HG03175 (cell line): ENCODE measurements around the gene RSPO4.

Experiments used
- ATAC-seq: cut with Tn5 transposase; IDR thresholded peaks from one replicate; pipeline ENCODE4 v1.9.1; 2021; ENCODE audit warnings: mild to moderate bottlenecking, moderate library complexity; ENCODE audit not compliant: unreplicated experiment

Gene RSPO4

GRCh38 chr20:911882-912600 lies 90.1 kb downstream of the RSPO4 start:
- no peak for ATAC-seq

DNA sequence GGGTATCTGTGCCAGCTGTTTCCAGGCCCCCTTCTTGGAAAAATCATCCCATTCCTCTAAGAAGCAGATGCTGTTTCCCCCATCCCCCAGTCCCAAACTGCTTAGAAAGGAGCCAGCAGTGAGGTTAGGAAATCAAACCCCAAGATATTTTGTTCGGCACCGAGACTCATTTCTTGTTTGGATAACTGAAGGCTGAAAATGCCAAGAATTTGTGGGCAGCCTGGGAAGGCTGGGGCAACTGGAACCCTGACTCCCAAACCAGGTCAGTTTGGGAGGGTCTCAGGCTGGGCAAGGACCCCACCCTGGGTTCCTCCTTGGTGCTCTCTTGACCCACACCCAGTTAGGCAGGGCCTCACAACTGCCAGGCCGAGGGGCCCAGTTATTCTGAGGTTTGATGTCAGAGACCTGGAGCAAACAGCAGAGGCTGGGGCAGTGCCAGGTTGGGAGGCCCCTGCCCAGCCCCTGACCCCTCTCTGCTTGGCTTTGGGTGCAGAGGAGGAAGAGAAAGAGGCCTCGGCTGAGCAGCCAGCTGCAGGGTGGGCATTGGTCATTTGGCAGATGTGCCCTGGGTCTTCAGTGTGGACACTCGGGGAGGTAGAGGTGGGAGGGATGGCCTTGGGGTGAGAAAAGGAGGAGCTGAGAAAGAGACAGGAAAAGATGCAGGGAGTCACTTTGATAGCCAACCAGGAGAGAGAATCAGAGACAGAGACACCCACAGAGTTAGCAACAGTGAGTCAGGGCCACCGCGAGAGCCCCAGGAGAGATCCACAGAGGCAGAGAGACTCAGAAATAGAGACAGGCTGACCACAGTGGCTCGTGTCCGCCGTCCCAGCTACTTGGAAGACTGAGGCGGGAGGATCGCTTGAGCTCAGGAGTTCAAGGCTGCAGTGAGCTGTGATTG lies 91.0 kb downstream of the RSPO4 start:
- ATAC-seq: no peak

DNA sequence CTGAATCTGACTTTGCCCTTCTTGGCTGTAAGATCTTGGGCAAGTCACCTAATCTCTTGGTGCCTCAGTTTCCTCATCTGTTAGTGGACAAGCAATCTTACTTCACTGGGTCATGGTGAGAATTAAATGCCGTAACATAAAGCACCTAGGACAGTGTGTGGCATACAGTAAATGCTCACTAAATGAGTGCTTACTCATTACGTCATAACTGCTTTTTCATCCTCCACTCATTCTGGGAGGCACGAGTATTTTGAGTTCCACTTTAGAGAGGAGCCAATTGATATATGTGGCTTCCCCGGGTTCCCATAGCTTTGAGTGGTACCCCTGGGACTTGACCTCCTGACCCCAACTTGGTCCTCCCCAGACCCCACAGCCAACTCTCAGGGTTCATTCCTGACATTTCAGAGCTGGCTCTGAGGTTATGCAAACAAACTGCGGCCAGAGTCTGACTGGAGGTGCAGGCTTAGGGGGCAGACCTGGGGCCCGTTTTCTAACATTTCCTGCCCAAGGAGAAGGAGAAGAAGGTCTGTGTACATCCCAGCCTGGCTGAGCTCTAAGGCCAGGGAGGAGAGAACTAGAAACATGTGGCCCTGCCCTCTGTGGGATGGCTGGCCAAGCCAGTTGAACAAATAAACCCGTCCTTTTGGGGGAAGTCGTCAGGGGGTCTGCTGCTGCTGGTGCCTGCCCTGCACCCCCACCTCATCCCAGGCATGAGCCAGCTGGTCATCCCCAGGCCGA lies 91.8 kb downstream of the RSPO4 start:
- no peak for ATAC-seq

DNA sequence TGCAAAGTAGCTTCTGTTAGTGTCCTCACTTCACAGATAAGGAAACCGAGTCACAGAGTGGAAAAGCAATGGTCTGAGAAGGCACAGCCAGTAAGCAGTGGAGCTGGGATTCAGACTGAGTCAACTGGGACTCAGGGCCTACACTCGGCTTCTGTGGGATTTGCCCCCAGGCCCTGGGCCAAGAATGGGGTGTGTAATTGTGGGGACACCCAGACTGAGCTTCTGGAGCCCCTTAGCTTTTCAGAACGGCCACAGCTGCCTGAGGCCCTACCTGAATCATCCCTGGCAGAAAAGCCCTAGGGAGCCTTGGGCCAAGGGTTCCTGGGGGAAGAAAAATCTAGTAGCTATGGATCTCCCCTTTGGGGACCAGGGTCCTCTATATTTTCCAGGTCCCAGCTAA lies 92.5 kb downstream of the RSPO4 start:
- no peak for ATAC-seq
